SK-N-MC (cell line): Measurements from ENCODE around the gene CXCL17.
"Not testable (repeated sequence)": the region's sequence is repeated elsewhere in the genome, so short reads cannot be mapped to it uniquely, and the experiment has no call there.

Experiments
- DNase-seq: peaks from one replicate; pipeline ENCODE4 v3.0.0-alpha.2; 2011; ENCODE audit warnings: low read depth, low spot score
- H3K27ac ChIP-seq: fragments of 200-600 bp; sonication (generic); 2 replicates; pipeline ENCODE4 v1.5.1; 2016; ENCODE audit warnings: mixed run types
- H3K36me3 ChIP-seq: fragments of 200-600 bp; sonication (generic); 2 replicates; pipeline ENCODE4 v1.6.1; 2017; ENCODE audit warnings: antibody characterized with exemption, low read length, mixed read lengths; ENCODE audit not compliant: insufficient read depth
- H3K4me3 ChIP-seq: fragments of 200-600 bp; sonication (generic); 2 replicates; pipeline ENCODE4 v1.5.1; 2016
- H3K9ac ChIP-seq: fragments of 200-600 bp; sonication (generic); 2 replicates; pipeline ENCODE4 v1.8.0; 2017; ENCODE audit warnings: mixed run types, mixed read lengths; ENCODE audit not compliant: insufficient read length
- H3K9me3 ChIP-seq: fragments of 200-600 bp; sonication (generic); 2 replicates; pipeline ENCODE4 v1.6.1; 2017; ENCODE audit warnings: low read depth, mild to moderate bottlenecking, antibody characterized with exemption, low read length, moderate library complexity, mixed read lengths
- EZH2 ChIP-seq: fragments of 200-600 bp; sonication (generic); IDR thresholded peaks from one replicate; pipeline ENCODE4 v1.6.1; 2017; ENCODE audit warnings: antibody characterized with exemption
- FOXP2 ChIP-seq: optimal IDR thresholded peaks from 2 replicates; pipeline ENCODE3; 2011; ENCODE audit warnings: mild to moderate bottlenecking, moderate library complexity; ENCODE audit not compliant: insufficient read depth; ENCODE audit errors: extremely low read length, control extremely low read depth
- POLR2AphosphoS5 ChIP-seq: IDR thresholded peaks from 2 replicates; pipeline ENCODE4 v1.6.1; 2012; ENCODE audit warnings: mild to moderate bottlenecking, low read depth, low read length, borderline replicate concordance

Gene CXCL17

DNA sequence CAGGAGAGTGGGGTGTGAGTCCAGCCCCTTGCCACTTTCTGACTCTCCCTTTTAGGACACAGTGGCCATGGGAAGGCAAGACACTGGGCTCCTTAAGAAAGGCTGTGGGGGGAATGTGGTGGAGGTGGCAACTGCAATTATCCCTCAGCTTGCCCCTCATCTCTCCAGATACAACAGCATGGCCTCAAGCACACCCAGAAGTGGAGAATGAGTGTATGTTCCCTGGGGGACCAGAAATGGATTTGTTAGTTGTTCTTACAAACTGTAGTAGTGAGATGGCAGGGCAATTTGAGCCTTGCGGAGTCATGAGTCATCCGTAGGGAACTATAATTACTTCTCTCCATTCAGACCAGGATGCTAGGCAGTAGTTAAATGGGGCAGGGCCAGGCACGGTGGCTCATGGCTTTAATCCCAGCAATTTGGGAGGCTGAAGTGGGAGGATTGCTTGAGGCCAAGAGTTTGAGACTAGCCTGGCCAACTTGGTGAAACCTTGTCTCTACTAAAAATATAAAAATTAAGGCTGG is 25.6 kb upstream of the CXCL17 start:
- TF ChIP-seq EZH2, result no peak
- TF ChIP-seq POLR2AphosphoS5, result no peak
- no peak for TF ChIP-seq FOXP2
- no peak for DNase-seq
- Histone ChIP-seq H3K9ac (no peak overlapping the region), H3K27ac (no peak overlapping the region), H3K36me3 (no peaks in the 10 kb centered on the region), H3K9me3 (no peaks in the 10 kb centered on the region), H3K4me3 (no peak overlapping the region)

DNA sequence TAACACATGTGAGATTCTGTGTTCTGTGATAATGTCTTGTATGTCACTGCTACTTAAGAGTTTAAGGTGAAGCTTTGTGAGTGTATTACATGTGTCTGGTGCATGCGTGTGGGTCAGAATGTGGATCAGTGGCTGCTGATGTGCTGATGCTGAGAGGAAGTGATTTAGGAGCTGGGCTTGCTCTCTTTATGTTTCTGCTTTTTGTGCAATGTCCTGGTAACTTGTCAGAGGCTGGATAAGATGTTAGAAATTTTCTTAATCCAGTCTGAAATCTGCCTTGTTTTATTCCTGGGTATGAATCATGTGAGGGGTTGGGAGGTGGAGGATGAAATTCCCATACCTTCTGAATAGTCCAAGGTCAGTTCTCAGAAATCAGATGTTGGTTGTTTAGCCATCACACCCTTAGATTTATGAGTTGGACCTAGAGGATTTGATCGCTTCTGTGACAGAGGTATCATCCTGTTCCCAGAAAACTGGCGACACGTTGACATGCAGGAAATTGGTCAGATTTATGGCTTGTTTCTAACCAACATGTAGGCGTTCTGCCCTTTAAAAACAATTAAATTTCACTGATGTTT is 24.5 kb upstream of the CXCL17 start:
- H3K36me3 ChIP-seq, result no peaks in the 10 kb centered on the region
- H3K27ac ChIP-seq, result no peak overlapping the region
- no peaks in the 10 kb centered on the region for H3K9me3 ChIP-seq
- DNase-seq, result no peak
- no peak overlapping the region for H3K9ac ChIP-seq
- H3K4me3 ChIP-seq, result no peak overlapping the region
- TF ChIP-seq POLR2AphosphoS5, result no peak
- TF ChIP-seq EZH2, result no peak
- no peak for TF ChIP-seq FOXP2

DNA sequence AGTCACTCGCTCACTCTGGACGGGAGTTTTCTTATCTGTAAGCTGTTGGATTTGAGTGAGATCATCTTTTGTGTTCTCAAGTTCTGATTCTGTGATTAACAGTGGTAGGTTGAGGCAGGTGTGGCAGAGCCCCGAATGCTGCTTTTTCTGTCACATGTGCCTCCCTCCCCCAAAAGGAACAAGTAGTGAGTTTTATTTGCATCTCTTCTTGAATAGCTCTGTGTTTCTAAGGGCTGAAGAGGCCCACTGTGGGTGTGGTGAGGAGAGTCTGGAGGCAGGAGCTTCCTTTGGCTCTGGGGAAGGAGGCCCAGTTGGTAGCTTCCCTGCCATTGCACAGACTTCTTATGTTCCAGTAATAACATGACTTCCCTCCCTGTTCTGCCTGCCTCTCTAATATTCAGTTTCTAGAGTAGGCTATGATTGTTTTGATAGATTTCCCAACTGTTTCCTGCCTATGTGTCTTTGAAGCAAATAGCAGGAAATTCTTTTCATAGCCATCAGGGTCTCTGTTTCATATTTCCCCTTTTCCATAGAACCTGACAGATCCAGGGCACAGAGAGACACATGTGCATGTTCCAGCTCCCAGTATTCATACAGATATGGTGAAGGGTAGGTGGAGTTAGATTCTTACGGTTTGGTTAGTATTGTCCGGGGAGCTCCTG is 23.9 kb upstream of the CXCL17 start:
- Histone ChIP-seq H3K27ac (no peak overlapping the region), H3K9ac (no peak overlapping the region), H3K4me3 (no peak overlapping the region), H3K36me3 (no peaks in the 10 kb centered on the region), H3K9me3 (no peaks in the 10 kb centered on the region)
- no peak for DNase-seq
- no peak for TF ChIP-seq EZH2
- no peak for TF ChIP-seq FOXP2
- TF ChIP-seq POLR2AphosphoS5, result no peak

DNA sequence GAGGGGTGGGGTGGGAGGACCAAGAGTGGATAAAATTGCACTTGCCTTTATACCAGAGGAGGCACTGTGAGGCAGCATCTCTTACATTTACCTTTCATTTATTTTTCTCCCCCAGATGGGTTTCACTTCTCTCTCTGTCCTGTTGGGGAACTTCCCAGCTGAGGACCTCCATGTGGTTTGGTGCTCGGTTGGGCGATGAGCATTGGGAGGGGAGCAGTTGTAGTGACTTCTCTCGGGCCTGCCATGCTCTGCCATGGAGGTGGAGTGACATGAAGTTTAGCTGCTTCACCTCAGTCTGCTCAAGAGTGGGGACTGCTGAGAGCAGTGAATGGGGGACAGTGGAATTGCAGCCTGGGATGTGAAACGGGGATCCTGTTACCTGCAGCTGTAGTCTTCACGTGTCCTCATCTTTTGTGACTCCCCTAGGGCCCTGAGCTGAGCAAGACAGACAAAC is 23.1 kb upstream of the CXCL17 start:
- Histone ChIP-seq H3K9ac (no peak overlapping the region), H3K9me3 (no peaks in the 10 kb centered on the region), H3K27ac (no peak overlapping the region), H3K4me3 (no peak overlapping the region), H3K36me3 (no peaks in the 10 kb centered on the region)
- no peak for DNase-seq
- TF ChIP-seq POLR2AphosphoS5 (no peak), FOXP2 (no peak), EZH2 (no peak)

DNA sequence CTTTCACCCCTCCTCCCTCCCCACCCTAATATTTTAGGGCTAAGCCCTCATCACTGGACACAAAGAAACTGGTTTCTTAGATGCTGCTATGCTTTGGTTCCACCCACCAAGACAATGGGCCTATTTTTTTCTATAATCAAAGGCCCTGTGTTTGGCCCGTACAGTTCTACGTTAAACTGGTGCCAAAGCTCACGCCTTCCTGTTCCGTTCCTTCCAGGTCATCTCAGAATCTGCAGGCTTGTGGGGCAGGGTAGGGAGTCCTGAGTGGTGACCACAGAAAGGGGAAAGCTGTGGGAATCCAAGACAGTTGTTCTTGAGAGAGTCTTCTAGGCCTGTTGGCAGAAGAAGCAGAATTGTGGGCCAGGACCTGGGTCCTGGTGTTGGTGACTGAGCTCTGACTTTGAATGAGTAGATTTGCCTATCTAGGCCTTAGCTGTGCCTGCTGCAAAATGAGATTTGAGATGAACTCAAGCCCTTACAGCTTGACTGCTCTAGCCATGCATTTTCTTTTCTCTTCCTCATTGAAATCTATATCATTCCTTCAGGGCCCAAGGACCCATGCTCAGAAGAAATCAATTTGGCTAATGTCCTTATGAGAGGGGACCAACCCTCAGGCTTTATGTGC is 19.1 kb upstream of the CXCL17 start:
- no peak overlapping the region for H3K9ac ChIP-seq
- H3K9me3 ChIP-seq, result no peaks in the 10 kb centered on the region
- DNase-seq, result no peak
- TF ChIP-seq EZH2 (no peak), FOXP2 (no peak), POLR2AphosphoS5 (no peak)
- no peaks in the 10 kb centered on the region for H3K36me3 ChIP-seq
- no peak overlapping the region for H3K4me3 ChIP-seq
- no peak overlapping the region for H3K27ac ChIP-seq

DNA sequence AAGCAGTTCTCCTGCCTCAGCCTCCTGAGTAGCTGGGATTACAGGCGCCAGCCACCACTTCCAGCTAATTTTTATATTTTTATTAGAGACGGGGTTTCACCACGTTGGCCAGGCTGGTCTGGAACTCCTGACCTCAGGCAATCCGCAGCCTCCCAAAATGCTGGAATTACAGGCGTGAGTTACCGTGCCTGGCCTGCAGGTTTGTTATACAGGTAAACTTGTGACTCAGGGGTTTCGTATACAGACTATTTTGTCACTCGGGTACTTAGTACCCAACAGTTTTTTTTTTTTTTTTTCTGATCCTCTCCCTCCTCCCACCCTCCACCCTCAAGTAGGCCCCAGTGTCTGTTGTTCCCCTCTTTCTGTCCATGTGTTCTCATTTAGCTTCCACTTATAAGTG is 18.5 kb upstream of the CXCL17 start:
- H3K9me3 ChIP-seq, DNase-seq, H3K36me3 ChIP-seq, H3K9ac ChIP-seq, H3K27ac ChIP-seq, H3K4me3 ChIP-seq: not testable (repeated sequence)

DNA sequence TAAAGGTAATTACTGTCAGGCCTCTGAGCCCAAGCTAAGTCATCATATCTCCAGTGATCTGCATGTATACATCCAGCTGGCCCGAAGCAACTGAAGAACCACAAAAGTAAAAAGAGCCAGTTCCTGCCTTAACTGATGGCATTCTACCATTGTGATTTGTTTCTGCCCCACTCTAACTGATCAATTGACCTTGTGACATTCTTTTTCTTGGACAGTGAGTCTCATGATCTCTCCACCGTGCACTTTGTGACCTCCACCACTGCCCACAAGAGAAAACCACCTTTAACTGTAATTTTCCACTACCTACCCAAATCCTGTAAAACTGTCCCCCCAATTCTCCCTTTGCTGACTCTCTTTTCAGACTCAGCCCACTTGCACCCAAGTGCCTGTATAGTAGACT is 17.2 kb upstream of the CXCL17 start:
- DNase-seq, result no peak
- H3K9ac ChIP-seq, result no peak overlapping the region
- no peak overlapping the region for H3K27ac ChIP-seq
- H3K36me3 ChIP-seq, result no peaks in the 10 kb centered on the region
- TF ChIP-seq POLR2AphosphoS5 (no peak), EZH2 (no peak), FOXP2 (no peak)
- no peaks in the 10 kb centered on the region for H3K9me3 ChIP-seq
- no peak overlapping the region for H3K4me3 ChIP-seq

DNA sequence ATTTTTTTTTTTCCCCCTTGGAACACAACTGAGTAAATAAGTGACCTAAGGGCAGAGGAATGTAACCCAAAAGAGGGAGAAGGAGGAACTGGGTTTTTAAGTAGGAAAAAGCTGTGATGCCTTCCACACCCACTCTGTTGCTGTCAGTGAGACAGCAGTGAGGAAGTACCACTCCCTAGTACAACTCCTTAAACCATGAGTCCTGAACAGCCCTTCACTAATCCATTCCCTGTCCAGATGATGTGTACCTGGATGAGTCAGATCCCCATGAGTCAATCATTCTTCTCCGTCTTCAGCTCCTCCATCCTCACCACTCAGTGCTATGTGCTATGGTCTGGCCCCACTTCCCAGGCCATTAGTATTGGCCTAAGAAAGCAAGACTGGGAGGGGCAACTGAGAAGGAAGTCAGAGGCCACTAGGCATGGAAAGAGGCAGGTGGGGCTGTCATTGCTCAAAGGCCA is 12.9 kb upstream of the CXCL17 start:
- Histone ChIP-seq H3K36me3 (no peaks in the 10 kb centered on the region), H3K27ac (no peak overlapping the region), H3K4me3 (no peak overlapping the region), H3K9me3 (no peaks in the 10 kb centered on the region), H3K9ac (no peak overlapping the region)
- DNase-seq, result no peak
- no peak for TF ChIP-seq FOXP2
- no peak for TF ChIP-seq EZH2
- no peak for TF ChIP-seq POLR2AphosphoS5

DNA sequence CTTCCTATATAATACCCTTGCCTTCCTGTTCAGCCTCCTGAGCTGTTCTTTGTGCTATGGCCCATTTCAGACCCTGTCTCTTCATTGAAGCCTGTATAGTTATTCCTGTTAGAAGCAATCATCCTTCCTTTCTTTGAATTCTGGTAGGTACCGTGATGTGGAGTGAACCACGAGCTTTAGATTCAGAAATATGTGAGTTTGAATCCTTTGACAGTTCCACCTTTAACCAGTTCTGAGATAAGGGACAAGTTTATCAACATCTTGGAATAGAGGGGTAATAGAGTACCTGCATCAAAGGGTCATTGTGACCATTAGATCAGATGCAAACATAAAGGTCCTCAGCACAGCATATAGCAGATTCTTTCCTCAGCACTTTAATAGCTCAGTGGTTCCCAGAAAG is 12.3 kb upstream of the CXCL17 start:
- H3K27ac ChIP-seq, result no peak overlapping the region
- no peak overlapping the region for H3K9ac ChIP-seq
- no peaks in the 10 kb centered on the region for H3K9me3 ChIP-seq
- no peak for DNase-seq
- H3K36me3 ChIP-seq, result no peaks in the 10 kb centered on the region
- TF ChIP-seq POLR2AphosphoS5 (no peak), EZH2 (no peak), FOXP2 (no peak)
- no peak overlapping the region for H3K4me3 ChIP-seq
